Cardiac muscle cell (in vitro differentiated cells and primary cell): ENCODE measurements around the gene AOPEP. TPM values are rescaled to one million over a fixed set of nuclear protein-coding genes. Genes with fewer than 3 reads are reported as not detected.

Source experiments
- DNase-seq, 2 donors: peaks; one replicate each; pipeline versions ENCODE4 v3.0.0 to v3.0.0-alpha.2; 2010 to 2017; ENCODE audit warnings: low read depth in 1 of 2, low spot score in 1 of 2
- H3K27ac ChIP-seq: fragments of 200-600 bp; sonication (generic); 2 replicates; pipeline ENCODE4 v1.5.1; 2016
- H3K27me3 ChIP-seq: fragments of 200-600 bp; sonication (generic); 2 replicates; pipeline ENCODE4 v1.6.0; 2016; ENCODE audit warnings: control low read depth
- H3K36me3 ChIP-seq: fragments of 200-600 bp; sonication (generic); 2 replicates; pipeline ENCODE4 v1.5.1; 2016; ENCODE audit warnings: control low read depth
- H3K4me1 ChIP-seq: fragments of 200-600 bp; sonication (generic); 2 replicates; pipeline ENCODE4 v1.8.1; 2017; ENCODE audit warnings: low read depth, mild to moderate bottlenecking, mixed run types
- H3K4me3 ChIP-seq: fragments of 200-600 bp; sonication (generic); 2 replicates; pipeline ENCODE4 v1.5.1; 2016; ENCODE audit warnings: mild to moderate bottlenecking
- H3K9me3 ChIP-seq: fragments of 200-600 bp; sonication (generic); 2 replicates; pipeline ENCODE4 v1.5.1; 2017; ENCODE audit warnings: low read depth, mild to moderate bottlenecking, control low read depth
- polyA plus RNA-seq: library from polyadenylated mRNA; unstranded; fragments of >200 nt; fragmentation: Nextera tagmentation; extraction: Ambion mirVana; gene quantifications from 2 replicates; pipeline ENCODE4 v1.2.1, GENCODE V29; 2016
- total RNA-seq: library from RNA; depleted of rRNA; stranded (reverse); fragments of >200 nt; gene quantifications from 2 replicates; pipeline ENCODE4 v1.2.3, GENCODE V29; 2016
- TF ChIP-seq, protein P1 (sequence below): IDR thresholded peaks from 2 replicates; pipeline ENCODE4 v1.5.1; 2012; ENCODE audit warnings: low read depth, mild to moderate bottlenecking, low read length

The AOPEP gene
- total and polyA plus RNA-seq, 2 experiments from 2014 or later, result 46.8 to 88.7 TPM

DNA sequence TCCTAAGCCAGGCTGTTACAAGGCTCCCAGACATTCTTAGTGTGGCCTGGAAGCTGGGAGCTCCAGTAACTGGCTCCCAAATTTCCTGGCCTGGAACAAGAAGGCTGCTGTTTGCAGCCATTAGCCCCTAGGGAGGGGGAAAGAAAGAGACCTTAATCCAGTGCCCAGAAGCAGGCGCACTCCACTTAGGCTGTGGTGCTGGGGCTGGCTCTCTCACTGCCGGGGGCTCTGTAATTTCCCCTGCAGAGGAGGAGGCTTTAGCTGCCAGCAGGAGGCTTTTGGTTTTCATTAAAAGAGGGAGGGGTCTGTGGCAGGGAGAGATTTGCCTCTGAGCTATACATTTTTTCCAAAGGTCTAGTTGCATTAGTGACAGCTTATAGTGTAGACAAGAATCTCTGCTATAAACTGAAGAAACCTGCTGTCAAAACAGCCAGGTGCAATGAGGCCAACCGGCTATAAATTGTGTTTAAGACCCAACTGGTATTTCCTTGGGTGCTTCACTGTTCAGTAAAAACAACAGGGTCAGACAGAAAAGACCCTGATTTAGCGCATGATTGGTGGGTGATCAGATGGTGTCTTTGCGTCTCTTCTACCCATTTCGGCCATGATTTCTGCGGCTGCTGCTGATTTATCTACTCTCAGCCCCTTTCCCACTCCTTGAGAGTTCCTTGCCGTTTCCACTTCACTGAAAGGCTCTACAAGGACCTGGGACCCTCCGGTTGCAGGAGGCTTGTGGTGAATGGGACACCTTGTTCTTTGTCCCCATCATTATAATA lies 254.6 kb downstream of the AOPEP start:
- no peaks in the 10 kb centered on the region for H3K9me3 ChIP-seq
- peak overlapping the region; percentile 21 for H3K27ac ChIP-seq
- no peak overlapping the region for H3K4me3 ChIP-seq
- DNase-seq, result no peak
- no peaks in the 10 kb centered on the region for H3K27me3 ChIP-seq
- no peaks in the 10 kb centered on the region for H3K36me3 ChIP-seq
- TF ChIP-seq, protein P1, sequence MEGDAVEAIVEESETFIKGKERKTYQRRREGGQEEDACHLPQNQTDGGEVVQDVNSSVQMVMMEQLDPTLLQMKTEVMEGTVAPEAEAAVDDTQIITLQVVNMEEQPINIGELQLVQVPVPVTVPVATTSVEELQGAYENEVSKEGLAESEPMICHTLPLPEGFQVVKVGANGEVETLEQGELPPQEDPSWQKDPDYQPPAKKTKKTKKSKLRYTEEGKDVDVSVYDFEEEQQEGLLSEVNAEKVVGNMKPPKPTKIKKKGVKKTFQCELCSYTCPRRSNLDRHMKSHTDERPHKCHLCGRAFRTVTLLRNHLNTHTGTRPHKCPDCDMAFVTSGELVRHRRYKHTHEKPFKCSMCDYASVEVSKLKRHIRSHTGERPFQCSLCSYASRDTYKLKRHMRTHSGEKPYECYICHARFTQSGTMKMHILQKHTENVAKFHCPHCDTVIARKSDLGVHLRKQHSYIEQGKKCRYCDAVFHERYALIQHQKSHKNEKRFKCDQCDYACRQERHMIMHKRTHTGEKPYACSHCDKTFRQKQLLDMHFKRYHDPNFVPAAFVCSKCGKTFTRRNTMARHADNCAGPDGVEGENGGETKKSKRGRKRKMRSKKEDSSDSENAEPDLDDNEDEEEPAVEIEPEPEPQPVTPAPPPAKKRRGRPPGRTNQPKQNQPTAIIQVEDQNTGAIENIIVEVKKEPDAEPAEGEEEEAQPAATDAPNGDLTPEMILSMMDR, result no peak
- peaks cover 14% of the 10 kb centered on the region for H3K4me1 ChIP-seq

DNA sequence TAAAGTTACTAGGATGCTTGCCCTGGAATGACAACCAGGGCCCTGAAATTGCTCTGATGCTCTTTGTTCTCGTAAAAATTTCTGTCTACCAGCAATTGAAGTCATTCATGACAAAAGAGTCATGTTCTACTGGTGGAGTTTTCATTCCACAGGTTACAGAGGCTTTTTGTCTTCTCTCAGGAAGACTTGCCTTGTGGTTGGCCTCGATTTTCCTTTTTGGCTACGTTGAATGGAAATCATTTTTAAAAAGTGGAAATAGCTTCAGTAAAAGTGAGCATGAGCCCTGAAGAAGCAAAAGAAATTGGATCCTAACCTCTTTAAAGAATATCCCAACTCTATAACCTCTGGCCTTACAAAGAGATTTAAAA lies 255.2 kb downstream of the AOPEP start:
- Histone ChIP-seq H3K9me3 (no peaks in the 10 kb centered on the region), H3K4me3 (no peak overlapping the region), H3K27me3 (no peaks in the 10 kb centered on the region), H3K27ac (no peak overlapping the region), H3K4me1 (peaks cover 14% of the 10 kb centered on the region), H3K36me3 (no peaks in the 10 kb centered on the region)
- no peak for DNase-seq
- TF ChIP-seq, protein P1, result no peak

DNA sequence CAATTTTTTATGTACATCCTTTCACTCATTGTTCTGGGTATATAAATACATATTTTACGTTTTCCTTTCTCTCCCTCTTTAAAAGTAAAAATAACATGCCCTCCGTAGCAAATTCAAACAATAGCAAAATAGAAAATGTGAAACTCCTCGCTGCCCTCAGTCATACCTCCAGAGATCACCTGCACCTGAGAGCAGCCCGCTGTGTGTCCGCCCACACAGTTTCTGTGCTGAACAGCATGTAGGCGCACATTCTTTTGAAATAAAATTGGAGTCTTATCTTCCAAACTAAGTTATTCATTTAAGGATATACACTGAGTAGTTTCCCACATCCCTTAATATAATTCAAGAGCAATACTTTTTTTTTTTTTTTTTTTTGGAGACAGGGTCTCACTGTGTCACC lies 255.7 kb downstream of the AOPEP start:
- Histone ChIP-seq H3K4me1 (peaks cover 14% of the 10 kb centered on the region), H3K27me3 (no peaks in the 10 kb centered on the region), H3K36me3 (no peaks in the 10 kb centered on the region), H3K9me3 (no peaks in the 10 kb centered on the region), H3K4me3 (no peak overlapping the region), H3K27ac (no peak overlapping the region)
- no peak for DNase-seq
- TF ChIP-seq, protein P1, result no peak

DNA sequence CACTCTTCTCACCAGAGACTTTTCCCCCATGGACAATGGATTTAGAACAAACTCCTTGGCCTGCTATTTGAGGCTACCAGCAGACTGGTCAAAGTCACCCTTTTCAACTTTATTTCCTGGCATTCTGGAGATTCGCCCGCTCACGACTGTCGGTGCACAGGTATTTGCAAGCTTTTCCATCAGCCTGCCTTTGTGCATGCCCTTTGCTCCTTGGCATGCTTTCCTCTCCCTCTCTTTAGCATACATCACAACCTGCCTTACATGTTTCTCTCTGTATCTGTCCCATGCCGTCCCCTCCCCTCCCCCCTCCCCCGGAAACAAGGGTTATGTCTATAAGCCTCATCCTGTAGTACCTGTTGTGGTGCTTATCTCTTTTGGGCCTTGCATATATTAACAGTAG lies 257.1 kb downstream of the AOPEP start:
- Histone ChIP-seq H3K4me1 (peaks cover 14% of the 10 kb centered on the region), H3K4me3 (no peak overlapping the region), H3K27ac (no peak overlapping the region), H3K27me3 (no peaks in the 10 kb centered on the region), H3K9me3 (no peaks in the 10 kb centered on the region), H3K36me3 (no peaks in the 10 kb centered on the region)
- TF ChIP-seq, protein P1, result no peak
- DNase-seq, result no peak

DNA sequence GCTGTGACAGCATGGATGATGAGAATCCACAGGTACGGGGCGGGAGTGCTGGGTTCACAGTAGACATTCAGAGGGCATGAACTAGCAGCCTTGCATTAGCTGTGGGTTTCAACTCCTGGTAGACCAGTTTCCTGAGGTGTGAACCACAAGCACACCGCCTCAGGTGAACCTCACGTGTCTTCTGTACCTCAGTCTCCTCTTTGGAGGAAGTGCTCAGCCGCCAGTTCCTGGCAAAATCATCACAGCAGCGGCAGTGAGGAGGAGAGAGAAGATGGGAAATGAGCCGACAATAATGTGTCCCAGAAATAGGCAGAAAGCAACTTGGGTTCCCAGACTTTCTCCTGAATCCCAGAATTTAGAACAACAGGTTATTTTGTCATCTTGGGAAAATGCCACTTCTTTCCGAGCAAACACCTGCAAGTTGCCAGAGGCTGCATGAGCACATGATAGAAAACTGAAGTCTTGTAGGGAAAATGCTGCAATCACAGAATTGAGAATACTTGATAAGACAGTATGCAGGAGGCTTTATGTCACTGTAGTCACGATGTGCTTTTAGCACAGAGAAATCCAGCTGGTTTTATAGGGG lies 258.5 kb downstream of the AOPEP start:
- TF ChIP-seq, protein P1, result no peak
- Histone ChIP-seq H3K36me3 (no peaks in the 10 kb centered on the region), H3K4me1 (peaks cover 13% of the 10 kb centered on the region), H3K4me3 (no peak overlapping the region), H3K27ac (no peak overlapping the region), H3K9me3 (no peaks in the 10 kb centered on the region), H3K27me3 (no peaks in the 10 kb centered on the region)
- no peak for DNase-seq
